SK-N-SH treated with all-trans-retinoic acid at 6 μM for 48 hours (cell line): ENCODE results near the gene STKLD1.

Experiments used
- BACH2 ChIP-seq: fragments of 250-450 bp; sonication (Bioruptor Pico); IDR thresholded peaks from 2 replicates; pipeline ENCODE4 v1.9.0; 2021; ENCODE audit warnings: mild to moderate bottlenecking, borderline replicate concordance
- CREB5 ChIP-seq: fragments of 250-450 bp; sonication (Bioruptor Pico); IDR thresholded peaks from 2 replicates; pipeline ENCODE4 v1.5.1; 2020; ENCODE audit warnings: low read depth, mild to moderate bottlenecking, moderate library complexity
- CSDC2 ChIP-seq: fragments of 250-450 bp; sonication (Bioruptor Pico); IDR thresholded peaks from 2 replicates; pipeline ENCODE4 v1.5.0; 2020; ENCODE audit warnings: mild to moderate bottlenecking, moderate library complexity
- CSRNP3 ChIP-seq: fragments of 250-450 bp; sonication (Bioruptor Pico); IDR thresholded peaks from 2 replicates; pipeline ENCODE4 v1.5.1; 2021; ENCODE audit warnings: mild to moderate bottlenecking, moderate library complexity
- PATZ1 ChIP-seq: fragments of 250-450 bp; sonication (Bioruptor Pico); IDR thresholded peaks from 2 replicates; pipeline ENCODE4 v1.8.0; 2020; ENCODE audit warnings: mild to moderate bottlenecking, moderate library complexity, borderline replicate concordance
- POU6F1 ChIP-seq: fragments of 250-450 bp; sonication (Bioruptor Pico); IDR thresholded peaks from 2 replicates; pipeline ENCODE4 v1.8.0; 2021; ENCODE audit warnings: low read depth, mild to moderate bottlenecking, moderate library complexity, borderline replicate concordance
- PPARA ChIP-seq: fragments of 250-450 bp; sonication (Bioruptor Pico); IDR thresholded peaks from 2 replicates; pipeline ENCODE4 v1.5.0; 2020; ENCODE audit warnings: mild to moderate bottlenecking, borderline replicate concordance
- RARB ChIP-seq: fragments of 250-450 bp; sonication (Bioruptor Pico); IDR thresholded peaks from 2 replicates; pipeline ENCODE4 v1.8.0; 2021; ENCODE audit warnings: mild to moderate bottlenecking, moderate library complexity
- SNAI2 ChIP-seq: fragments of 250-450 bp; sonication (Bioruptor Pico); IDR thresholded peaks from 2 replicates; pipeline ENCODE4 v1.5.0; 2020; ENCODE audit warnings: mild to moderate bottlenecking, moderate library complexity
- TCF4 ChIP-seq: fragments of 250-450 bp; sonication (Bioruptor Pico); IDR thresholded peaks from 2 replicates; pipeline ENCODE4 v1.8.0; 2021; ENCODE audit warnings: mild to moderate bottlenecking, moderate library complexity, borderline replicate concordance
- ZFP3 ChIP-seq: fragments of 250-450 bp; sonication (Bioruptor Pico); IDR thresholded peaks from 2 replicates; pipeline ENCODE4 v1.5.0; 2020; ENCODE audit warnings: mild to moderate bottlenecking, moderate library complexity
- ZFP30 ChIP-seq: fragments of 450-650 bp; formaldehyde crosslinking; IDR thresholded peaks from 2 replicates; pipeline ENCODE4 v1.5.0; 2022; ENCODE audit warnings: mild to moderate bottlenecking, moderate library complexity
- ZNF565 ChIP-seq: fragments of 450-650 bp; formaldehyde crosslinking; conservative IDR thresholded peaks from 2 replicates; pipeline ENCODE4 v1.5.0; 2020; ENCODE audit warnings: low read depth, mild to moderate bottlenecking, moderate library complexity
- ZNF8 ChIP-seq: fragments of 450-650 bp; formaldehyde crosslinking; IDR thresholded peaks from 2 replicates; pipeline ENCODE4 v1.5.0; 2020; ENCODE audit warnings: mild to moderate bottlenecking, moderate library complexity

GRCh38 chr9:133351526-133351907, 24.6 kb upstream of the STKLD1 start:
- no peak for TF ChIP-seq ZFP3 (CRISPR knock-in tag)
- no peak for TF ChIP-seq PATZ1 (CRISPR knock-in tag)
- TF ChIP-seq TCF4 (CRISPR knock-in tag) = no peak
- TF ChIP-seq ZNF8 = no peak
- no peak for TF ChIP-seq ZFP30 (CRISPR knock-in tag)
- TF ChIP-seq RARB (CRISPR knock-in tag) = no peak
- TF ChIP-seq POU6F1 (CRISPR knock-in tag) = no peak
- TF ChIP-seq ZNF565 (CRISPR knock-in tag) = no peak
- TF ChIP-seq SNAI2 (CRISPR knock-in tag) = no peak
- TF ChIP-seq CSRNP3 = no peak
- no peak for TF ChIP-seq BACH2
- no peak for TF ChIP-seq CREB5
- no peak for TF ChIP-seq PPARA
- TF ChIP-seq CSDC2 (CRISPR knock-in tag) = no peak
